Activated T-helper 9 cell treated with anti-CD3 and anti-CD28 coated beads, Interleukin-2, amount 50 U/mL, for 16 hours (primary cell): ENCODE results near the gene FBRSL1.
A peak's percentile ranks its signal among the peaks of the same experiment; 100 is the strongest.

Experiments used
- DNase-seq: peaks from one replicate; pipeline ENCODE4 v3.0.0-alpha.2; 2020; ENCODE audit warnings: low read depth

FBRSL1 gene

GRCh38 chr12:132511516-132512196 is 21.7 kb downstream of the FBRSL1 start:
- no peak for DNase-seq

GRCh38 chr12:132512197-132513069 is 22.5 kb downstream of the FBRSL1 start:
- DNase-seq, result no peak

GRCh38 chr12:132513070-132513398 is 23.1 kb downstream of the FBRSL1 start:
- no peak for DNase-seq

- no peak for DNase-seq
Measured at GRCh38 chr12:132513458-132514135, 23.6 kb downstream of the FBRSL1 start.

- no peak for DNase-seq
Measured at GRCh38 chr12:132514216-132514820, 24.4 kb downstream of the FBRSL1 start.

- DNase-seq, result no peak
Measured at GRCh38 chr12:132514838-132515237, 24.9 kb downstream of the FBRSL1 start.

- no peak for DNase-seq
Measured at GRCh38 chr12:132516095-132517012, 26.4 kb downstream of the FBRSL1 start.

- no peak for DNase-seq
Measured at GRCh38 chr12:132517013-132517739, 27.2 kb downstream of the FBRSL1 start.

- no peak for DNase-seq
Measured at GRCh38 chr12:132517740-132518100, 27.8 kb downstream of the FBRSL1 start.

GRCh38 chr12:132518354-132518992 is 28.5 kb downstream of the FBRSL1 start:
- DNase-seq, result no peak

- DNase-seq, result no peak
Measured at GRCh38 chr12:132520421-132521199, 30.7 kb downstream of the FBRSL1 start.

GRCh38 chr12:132521200-132521580 is 31.2 kb downstream of the FBRSL1 start:
- DNase-seq, result no peak

GRCh38 chr12:132521712-132522292 is 31.9 kb downstream of the FBRSL1 start:
- no peak for DNase-seq

GRCh38 chr12:132522592-132523380 is 32.8 kb downstream of the FBRSL1 start:
- DNase-seq, result no peak

GRCh38 chr12:132523576-132524331 is 33.8 kb downstream of the FBRSL1 start:
- peak; percentile 58 for DNase-seq

GRCh38 chr12:132524405-132524804 is 34.5 kb downstream of the FBRSL1 start:
- DNase-seq, result no peak

- no peak for DNase-seq
Measured at GRCh38 chr12:132525011-132525832, 35.3 kb downstream of the FBRSL1 start.
